Measurements from ENCODE around the gene RAD9A. TPM values are rescaled to one million over a fixed set of nuclear protein-coding genes. Genes with fewer than 3 reads are reported as not detected.
A peak's percentile ranks its signal among the peaks of the same experiment; 100 is the strongest.

The RAD9A gene
- total and polyA plus RNA-seq, 11 donors = 3.5 to 9.1 (median 6.1) TPM

- ATAC-seq = no peak
- WGBS, 4 donors = 69 to 81% (median 76%) methylated on average over 9 to 11 of the region's 11 CpGs
- Histone ChIP-seq H3K27me3 (no peaks in the 10 kb centered on the region), H3K9me3 (no peaks in the 10 kb centered on the region), H3K4me1 (peaks cover 8 to 71% (median 58%) of the 10 kb centered on the region in 12 donors), H3K4me3 (no peak overlapping the region), H3K27ac (peak overlapping the region; percentile 44 to 100 (median 99)), H3K36me3 (no peaks in the 10 kb centered on the region)
- TF ChIP-seq POLR2A (IDR thresholded peaks at IDR 0.05) (no peak), CTCF (IDR thresholded peaks at IDR 0.05) (no peak)
- intact Hi-C loops (cut with DNase I) = loop anchor here in 3 of 10 donors (2.0 kb wide), 1 partner anchor 152 kb away; no protein-coding TSS in a partner anchor
- peak in 1 of 5 donors; percentile 33 for DNase-seq
Observed at GRCh38 chr11:67355023-67355793, 36.6 kb upstream of the RAD9A start.

GRCh38 chr11:67355794-67356386, 35.9 kb upstream of the RAD9A start:
- H3K9me3 ChIP-seq = no peaks in the 10 kb centered on the region
- intact Hi-C loops (cut with DNase I) = loop anchor here in 7 of 10 donors (1.0 to 2.0 kb wide), 5 partner anchors 17 to 151 kb away; partner anchors contain the start of gene CLCF1 (in 1 of the 7)
- TF ChIP-seq CTCF (IDR thresholded peaks at IDR 0.05) = no peak
- no peak for TF ChIP-seq POLR2A (IDR thresholded peaks at IDR 0.05)
- 76 to 94% (median 86%) methylated on average over 3 to 4 of the region's 4 CpGs for WGBS, 4 donors
- DNase-seq (no peak), ATAC-seq (no peak)
- no peak overlapping the region for H3K4me3 ChIP-seq
- no peaks in the 10 kb centered on the region for H3K27me3 ChIP-seq
- peak overlapping the region; percentile 44 to 100 (median 99) for H3K27ac ChIP-seq
- no peaks in the 10 kb centered on the region for H3K36me3 ChIP-seq
- H3K4me1 ChIP-seq = peaks cover 8 to 67% (median 57%) of the 10 kb centered on the region in 12 donors

- Histone ChIP-seq H3K27me3 (no peaks in the 10 kb centered on the region), H3K36me3 (no peaks in the 10 kb centered on the region), H3K4me1 (peaks cover 7 to 61% (median 51%) of the 10 kb centered on the region in 12 donors), H3K27ac (peak overlapping the region in 11 of 12 donors; percentile 35 to 100 (median 99)), H3K4me3 (no peak overlapping the region), H3K9me3 (no peaks in the 10 kb centered on the region)
- intact Hi-C loops (cut with DNase I) = loop anchor here in 5 of 10 donors (1.0 to 2.0 kb wide), 5 partner anchors 16 to 150 kb away; partner anchors contain the start of gene CLCF1 (in 1 of the 5)
- DNase-seq (no peak), ATAC-seq (no peak)
- 38 to 55% (median 48%) methylated on average over 3 to 4 of the region's 4 CpGs for WGBS, 4 donors
- TF ChIP-seq POLR2A (IDR thresholded peaks at IDR 0.05) = no peak
- no peak for TF ChIP-seq CTCF (IDR thresholded peaks at IDR 0.05)
Observed at GRCh38 chr11:67356387-67356863, 35.4 kb upstream of the RAD9A start.

Data from heart left ventricle (tissue), 16 donors.